ENCODE data around the gene LTBP1. TPM values are rescaled to one million over a fixed set of nuclear protein-coding genes. Genes with fewer than 3 reads are reported as not detected.

The LTBP1 gene
- total and polyA plus RNA-seq, 2 of the 13 experiments (the other 11 are each of a cell fraction or from before 2014, with no cell fraction given), result 0.12 to 0.22 TPM

GRCh38 chr2:32946314-32947075 lies at the start of gene LTBP1 (continued):
- TF ChIP-seq FUBP1 (CRISPR knock-in tag; IDR thresholded peaks at IDR 0.05; ENCODE audit: borderline replicate concordance), result no peak
- no peak for TF ChIP-seq SCMH1 (CRISPR knock-in tag; IDR thresholded peaks at IDR 0.05; ENCODE audit: borderline replicate concordance)
- TF ChIP-seq ZNF232 (CRISPR knock-in tag; IDR thresholded peaks at IDR 0.05; ENCODE audit: borderline replicate concordance), result no peak
- no peak for TF ChIP-seq SMARCC2 (IDR thresholded peaks at IDR 0.05)
- no peak for TF ChIP-seq LBX2 (CRISPR knock-in tag; IDR thresholded peaks at IDR 0.05; ENCODE audit: borderline replicate concordance)
- no peak for TF ChIP-seq STAT5B (CRISPR knock-in tag; IDR thresholded peaks at IDR 0.05)
- TF ChIP-seq KDM3A (CRISPR knock-in tag; IDR thresholded peaks at IDR 0.05; ENCODE audit: low read depth), result 0 out of 2 replicates have a peak, but pooled peaks have one; percentile 28
- TF ChIP-seq NR3C1 (CRISPR knock-in tag; IDR thresholded peaks at IDR 0.05), result no peak
- no peak for TF ChIP-seq ZBTB43 (CRISPR knock-in tag; conservative IDR thresholded peaks at IDR 0.05)
- no peak for TF ChIP-seq SP140L (CRISPR knock-in tag; IDR thresholded peaks at IDR 0.05; ENCODE audit: borderline replicate concordance)
- TF ChIP-seq NONO (IDR thresholded peaks at IDR 0.05), result no peak
- no peak for TF ChIP-seq NONO (CRISPR knock-in tag; conservative IDR thresholded peaks at IDR 0.05)
- TF ChIP-seq NR2C2 (CRISPR knock-in tag; IDR thresholded peaks at IDR 0.05; ENCODE audit: borderline replicate concordance), result no peak
- TF ChIP-seq ZSCAN30 (CRISPR knock-in tag; IDR thresholded peaks at IDR 0.05), result no peak
- TF ChIP-seq RFX3 (CRISPR knock-in tag; IDR thresholded peaks at IDR 0.05), result no peak
- peak; percentile 62 for TF ChIP-seq ZNF407 (CRISPR knock-in tag; IDR thresholded peaks at IDR 0.05; ENCODE audit: not compliant biosample characterization)

Measured in HepG2 (cell line).